IPS-15b (cell line): ENCODE measurements around the gene SCP2D1.
"Not testable (repeated sequence)": the region's sequence is repeated elsewhere in the genome, so short reads cannot be mapped to it uniquely, and the experiment has no call there.

Experiments used
- H3K27me3 ChIP-seq: one replicate; pipeline ENCODE4 v1.6.1; 2013; ENCODE audit warnings: low read length; ENCODE audit not compliant: control insufficient read depth, insufficient read depth
- H3K36me3 ChIP-seq: one replicate; pipeline ENCODE4 v1.6.1; 2013; ENCODE audit warnings: low read length; ENCODE audit not compliant: control insufficient read depth, insufficient read depth
- H3K4me1 ChIP-seq: one replicate; pipeline ENCODE4 v1.6.1; 2013; ENCODE audit warnings: mild to moderate bottlenecking, low read length; ENCODE audit not compliant: control insufficient read depth, insufficient read depth
- H3K4me3 ChIP-seq: one replicate; pipeline ENCODE4 v1.5.1; 2013; ENCODE audit warnings: low read depth, low read length
- H3K9ac ChIP-seq: one replicate; pipeline ENCODE4 v1.6.1; 2013; ENCODE audit warnings: low read depth, mild to moderate bottlenecking, low read length
- H3K9me3 ChIP-seq: one replicate; pipeline ENCODE4 v1.6.1; 2013; ENCODE audit warnings: mild to moderate bottlenecking, low read length; ENCODE audit not compliant: control insufficient read depth, insufficient read depth

Gene SCP2D1

GRCh38 chr20:18813483-18813882 lies at the start of gene SCP2D1:
Gene SCP2D1 (plus strand): TSS chr20:18813783. CDS start chr20:18813816, 33 bp downstream.
- Histone ChIP-seq H3K4me3 (no peak within 1 kb of the TSS), H3K27me3 (no peaks in the 10 kb centered on the region), H3K36me3 (no peaks in the 10 kb centered on the region), H3K4me1 (no peaks in the 10 kb centered on the region), H3K9me3 (no peaks in the 10 kb centered on the region), H3K9ac (no peak within 1 kb of the TSS)

- Histone ChIP-seq H3K4me3 (no peak overlapping the region), H3K9ac (no peak overlapping the region), H3K36me3 (no peaks in the 10 kb centered on the region), H3K9me3 (no peaks in the 10 kb centered on the region), H3K4me1 (no peaks in the 10 kb centered on the region), H3K27me3 (no peaks in the 10 kb centered on the region)
Observed at GRCh38 chr20:18767676-18768075, 45.9 kb upstream of the SCP2D1 start.

- Histone ChIP-seq H3K9ac (no peak overlapping the region), H3K4me3 (no peak overlapping the region), H3K4me1 (no peaks in the 10 kb centered on the region), H3K36me3 (no peaks in the 10 kb centered on the region), H3K27me3 (no peaks in the 10 kb centered on the region), H3K9me3 (no peaks in the 10 kb centered on the region)
Observed at GRCh38 chr20:18773566-18773965, 40.0 kb upstream of the SCP2D1 start.

GRCh38 chr20:18774207-18774606 lies 39.4 kb upstream of the SCP2D1 start:
- no peak overlapping the region for H3K9ac ChIP-seq
- no peak overlapping the region for H3K4me3 ChIP-seq
- H3K27me3 ChIP-seq, result no peaks in the 10 kb centered on the region
- no peaks in the 10 kb centered on the region for H3K9me3 ChIP-seq
- no peaks in the 10 kb centered on the region for H3K4me1 ChIP-seq
- H3K36me3 ChIP-seq, result no peaks in the 10 kb centered on the region

- no peak overlapping the region for H3K4me3 ChIP-seq
- no peaks in the 10 kb centered on the region for H3K4me1 ChIP-seq
- H3K27me3 ChIP-seq, result no peaks in the 10 kb centered on the region
- H3K36me3 ChIP-seq, result no peaks in the 10 kb centered on the region
- H3K9ac ChIP-seq, result no peak overlapping the region
- H3K9me3 ChIP-seq, result no peaks in the 10 kb centered on the region
Observed at GRCh38 chr20:18775633-18776032, 38.0 kb upstream of the SCP2D1 start.

GRCh38 chr20:18778690-18779392 lies 34.7 kb upstream of the SCP2D1 start:
- H3K27me3 ChIP-seq, result no peaks in the 10 kb centered on the region
- no peak overlapping the region for H3K4me3 ChIP-seq
- H3K4me1 ChIP-seq, result no peaks in the 10 kb centered on the region
- H3K9ac ChIP-seq, result no peak overlapping the region
- no peaks in the 10 kb centered on the region for H3K9me3 ChIP-seq
- H3K36me3 ChIP-seq, result no peaks in the 10 kb centered on the region

GRCh38 chr20:18780385-18781130 lies 33.0 kb upstream of the SCP2D1 start:
- H3K27me3 ChIP-seq, result no peaks in the 10 kb centered on the region

GRCh38 chr20:18781509-18781908 lies 32.1 kb upstream of the SCP2D1 start:
- H3K4me1 ChIP-seq, result no peaks in the 10 kb centered on the region
- no peak overlapping the region for H3K4me3 ChIP-seq
- no peak overlapping the region for H3K9ac ChIP-seq
- H3K27me3 ChIP-seq, result no peaks in the 10 kb centered on the region
- no peaks in the 10 kb centered on the region for H3K36me3 ChIP-seq
- no peaks in the 10 kb centered on the region for H3K9me3 ChIP-seq

More at GRCh38 chr20:18780385-18781130, 33.0 kb upstream of the SCP2D1 start:
- Histone ChIP-seq H3K4me1 (no peaks in the 10 kb centered on the region), H3K9ac (no peak overlapping the region), H3K4me3 (no peak overlapping the region), H3K9me3 (no peaks in the 10 kb centered on the region), H3K36me3 (no peaks in the 10 kb centered on the region)

- no peaks in the 10 kb centered on the region for H3K27me3 ChIP-seq
- no peaks in the 10 kb centered on the region for H3K36me3 ChIP-seq
- H3K4me3 ChIP-seq, result no peak overlapping the region
- H3K9me3 ChIP-seq, result no peaks in the 10 kb centered on the region
- H3K4me1 ChIP-seq, result no peaks in the 10 kb centered on the region
- H3K9ac ChIP-seq, result no peak overlapping the region
Observed at GRCh38 chr20:18783385-18783959, 30.1 kb upstream of the SCP2D1 start.

GRCh38 chr20:18787046-18787445 lies 26.5 kb upstream of the SCP2D1 start:
- not testable (repeated sequence) for H3K9ac ChIP-seq, H3K4me1 ChIP-seq, H3K4me3 ChIP-seq, H3K9me3 ChIP-seq, H3K36me3 ChIP-seq
- peaks cover 14% of the 10 kb centered on the region for H3K27me3 ChIP-seq

- Histone ChIP-seq H3K9ac (no peak overlapping the region), H3K4me3 (no peak overlapping the region), H3K36me3 (no peaks in the 10 kb centered on the region), H3K27me3 (peaks cover 14% of the 10 kb centered on the region), H3K9me3 (no peaks in the 10 kb centered on the region), H3K4me1 (no peaks in the 10 kb centered on the region)
Observed at GRCh38 chr20:18788021-18788420, 25.6 kb upstream of the SCP2D1 start.

- Histone ChIP-seq H3K27me3 (peaks cover 14% of the 10 kb centered on the region), H3K4me3 (no peak overlapping the region), H3K4me1 (no peaks in the 10 kb centered on the region), H3K9me3 (no peaks in the 10 kb centered on the region), H3K36me3 (no peaks in the 10 kb centered on the region), H3K9ac (no peak overlapping the region)
Observed at GRCh38 chr20:18790787-18791186, 22.8 kb upstream of the SCP2D1 start.
